Kidney (tissue), 22 donors: ENCODE measurements around the gene ARHGEF10L. TPM values are rescaled to one million over a fixed set of nuclear protein-coding genes. Genes with fewer than 3 reads are reported as not detected.
A peak's percentile ranks its signal among the peaks of the same experiment; 100 is the strongest.
"Not testable (repeated sequence)": the region's sequence is repeated elsewhere in the genome, so short reads cannot be mapped to it uniquely, and the experiment has no call there.

Experiments
- DNase-seq, 5 donors: peaks; one replicate each; pipeline ENCODE4 v3.0.0-alpha.2; 2013 to 2020
- FAIRE-seq: peaks from 2 replicates; lab custom pipeline; 2012; peaks lifted over from hg19 to GRCh38; lab: Jason Lieb, UNC
- H3K27ac ChIP-seq, 2 donors: one replicate each; pipeline ENCODE4 v1.7.0; 2013; ENCODE audit warnings: low read depth in 2 of 2, low read length in 2 of 2, inconsistent platforms in 1 of 2
- H3K27me3 ChIP-seq: one replicate; pipeline ENCODE4 v1.7.1; 2013; ENCODE audit warnings: low read length, inconsistent platforms; ENCODE audit not compliant: control insufficient read depth, insufficient read depth
- H3K36me3 ChIP-seq, 3 donors: one replicate each; pipeline versions ENCODE4 v1.7.0 to v1.7.1; 2013; ENCODE audit warnings: low read length in 3 of 3, control low read depth in 1 of 3, inconsistent platforms in 1 of 3; ENCODE audit not compliant: insufficient read depth in 3 of 3, control insufficient read depth in 2 of 3
- H3K4me1 ChIP-seq, 3 donors: one replicate each; pipeline versions ENCODE4 v1.7.0 to v1.7.1; 2013; ENCODE audit warnings: low read length in 3 of 3, inconsistent platforms in 1 of 3, low read depth in 1 of 3; ENCODE audit not compliant: control insufficient read depth in 2 of 3, insufficient read depth in 2 of 3
- H3K4me3 ChIP-seq, 3 donors: one replicate each; pipeline versions ENCODE4 v1.7.0 to v1.8.1; 2013; ENCODE audit warnings: low read length in 3 of 3, control low read depth in 1 of 3, inconsistent platforms in 1 of 3
- H3K9ac ChIP-seq, 3 donors: one replicate each; pipeline versions ENCODE4 v1.7.0 to v1.7.1; 2013; ENCODE audit warnings: low read length in 3 of 3, control low read depth in 1 of 3, inconsistent platforms in 1 of 3
- H3K9me3 ChIP-seq, 3 donors: one replicate each; pipeline versions ENCODE4 v1.7.0 to v1.7.1; 2013; ENCODE audit warnings: low read length in 3 of 3, control low read depth in 1 of 3, inconsistent platforms in 1 of 3; ENCODE audit not compliant: control insufficient read depth in 2 of 3, insufficient read depth in 1 of 3
- intact Hi-C: fragments of 100-400 bp; cut with DNase I; formaldehyde crosslinking; loops from one replicate; pipeline ENCODE4 v1.11.1; 2022
- long read RNA-seq, 10 donors: library from polyadenylated mRNA in 1 of 10; unstranded in 1 of 10; transcript quantifications; one replicate each; pipeline ENCODE4 v2.0.0 and lab custom pipeline, GENCODE V29; 2021 to 2026
- polyA plus RNA-seq: library from polyadenylated mRNA; stranded (reverse); fragments of 350-450 nt; fragmentation: Illumina TruSeq; extraction: RNeasy Lipid Tissue Mini Kit (QIAGEN cat#74804); gene quantifications from one replicate; pipeline ENCODE4 v1.2.3, GENCODE V29; 2014; ENCODE audit warnings: low read depth, low replicate concordance; ENCODE audit not compliant: insufficient read depth
- total RNA-seq: library from RNA; stranded (reverse); fragmentation: NEBNext Ultra II Directional; extraction: Animal tissue kit (Norgen Biotek cat#: 25700); gene quantifications from one replicate; pipeline ENCODE4 v1.2.1, GENCODE V29; 2021
- TF ChIP-seq, protein P1 (sequence below): IDR thresholded peaks from 3 replicates; pipeline ENCODE4 v1.5.1; 2012; ENCODE audit warnings: mild to moderate bottlenecking, moderate library complexity, borderline replicate concordance; ENCODE audit not compliant: insufficient read depth; ENCODE audit errors: extremely low read depth
- donor health status: control.
- donor health status: control.
- donor health status: control.
- donor health status: control.
- donor health status: control.
- donor health status: DM: yes; HTN: yes; CAD: no.
- donor health status: Normal renal cell carcinoma (clear cell type).

Gene ARHGEF10L, protein sequence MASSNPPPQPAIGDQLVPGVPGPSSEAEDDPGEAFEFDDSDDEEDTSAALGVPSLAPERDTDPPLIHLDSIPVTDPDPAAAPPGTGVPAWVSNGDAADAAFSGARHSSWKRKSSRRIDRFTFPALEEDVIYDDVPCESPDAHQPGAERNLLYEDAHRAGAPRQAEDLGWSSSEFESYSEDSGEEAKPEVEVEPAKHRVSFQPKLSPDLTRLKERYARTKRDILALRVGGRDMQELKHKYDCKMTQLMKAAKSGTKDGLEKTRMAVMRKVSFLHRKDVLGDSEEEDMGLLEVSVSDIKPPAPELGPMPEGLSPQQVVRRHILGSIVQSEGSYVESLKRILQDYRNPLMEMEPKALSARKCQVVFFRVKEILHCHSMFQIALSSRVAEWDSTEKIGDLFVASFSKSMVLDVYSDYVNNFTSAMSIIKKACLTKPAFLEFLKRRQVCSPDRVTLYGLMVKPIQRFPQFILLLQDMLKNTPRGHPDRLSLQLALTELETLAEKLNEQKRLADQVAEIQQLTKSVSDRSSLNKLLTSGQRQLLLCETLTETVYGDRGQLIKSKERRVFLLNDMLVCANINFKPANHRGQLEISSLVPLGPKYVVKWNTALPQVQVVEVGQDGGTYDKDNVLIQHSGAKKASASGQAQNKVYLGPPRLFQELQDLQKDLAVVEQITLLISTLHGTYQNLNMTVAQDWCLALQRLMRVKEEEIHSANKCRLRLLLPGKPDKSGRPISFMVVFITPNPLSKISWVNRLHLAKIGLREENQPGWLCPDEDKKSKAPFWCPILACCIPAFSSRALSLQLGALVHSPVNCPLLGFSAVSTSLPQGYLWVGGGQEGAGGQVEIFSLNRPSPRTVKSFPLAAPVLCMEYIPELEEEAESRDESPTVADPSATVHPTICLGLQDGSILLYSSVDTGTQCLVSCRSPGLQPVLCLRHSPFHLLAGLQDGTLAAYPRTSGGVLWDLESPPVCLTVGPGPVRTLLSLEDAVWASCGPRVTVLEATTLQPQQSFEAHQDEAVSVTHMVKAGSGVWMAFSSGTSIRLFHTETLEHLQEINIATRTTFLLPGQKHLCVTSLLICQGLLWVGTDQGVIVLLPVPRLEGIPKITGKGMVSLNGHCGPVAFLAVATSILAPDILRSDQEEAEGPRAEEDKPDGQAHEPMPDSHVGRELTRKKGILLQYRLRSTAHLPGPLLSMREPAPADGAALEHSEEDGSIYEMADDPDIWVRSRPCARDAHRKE (N-terminal part only)
- 91.9 TPM for total RNA-seq
- polyA plus RNA-seq: 40.8 TPM
- long read RNA-seq, donor 1: 0 reads
- long read RNA-seq, donor 2, partial matches to known transcripts: 18 of 21 reads
- long read RNA-seq, donor 2, other reads (novel, unspliced or antisense): 0 of 21 reads
- long read RNA-seq, donor 3, partial matches to known transcripts: 7 of 7 reads
- long read RNA-seq, donor 3, other reads (novel, unspliced or antisense): 0 of 7 reads
- long read RNA-seq, donor 4, partial matches to known transcripts: 0 of 1 reads
- long read RNA-seq, donor 4, other reads (novel, unspliced or antisense): 0 of 1 reads
- long read RNA-seq, donor 5: 0 reads
- long read RNA-seq, donor 6: 0 reads
- long read RNA-seq, donor 7, partial matches to known transcripts: 83 of 129 reads
- long read RNA-seq, donor 7, other reads (novel, unspliced or antisense): 44 of 129 reads
- long read RNA-seq, donor 8: 0 reads
- long read RNA-seq, donor 9: 0 reads
- long read RNA-seq, donor 10: 0 reads

DNA sequence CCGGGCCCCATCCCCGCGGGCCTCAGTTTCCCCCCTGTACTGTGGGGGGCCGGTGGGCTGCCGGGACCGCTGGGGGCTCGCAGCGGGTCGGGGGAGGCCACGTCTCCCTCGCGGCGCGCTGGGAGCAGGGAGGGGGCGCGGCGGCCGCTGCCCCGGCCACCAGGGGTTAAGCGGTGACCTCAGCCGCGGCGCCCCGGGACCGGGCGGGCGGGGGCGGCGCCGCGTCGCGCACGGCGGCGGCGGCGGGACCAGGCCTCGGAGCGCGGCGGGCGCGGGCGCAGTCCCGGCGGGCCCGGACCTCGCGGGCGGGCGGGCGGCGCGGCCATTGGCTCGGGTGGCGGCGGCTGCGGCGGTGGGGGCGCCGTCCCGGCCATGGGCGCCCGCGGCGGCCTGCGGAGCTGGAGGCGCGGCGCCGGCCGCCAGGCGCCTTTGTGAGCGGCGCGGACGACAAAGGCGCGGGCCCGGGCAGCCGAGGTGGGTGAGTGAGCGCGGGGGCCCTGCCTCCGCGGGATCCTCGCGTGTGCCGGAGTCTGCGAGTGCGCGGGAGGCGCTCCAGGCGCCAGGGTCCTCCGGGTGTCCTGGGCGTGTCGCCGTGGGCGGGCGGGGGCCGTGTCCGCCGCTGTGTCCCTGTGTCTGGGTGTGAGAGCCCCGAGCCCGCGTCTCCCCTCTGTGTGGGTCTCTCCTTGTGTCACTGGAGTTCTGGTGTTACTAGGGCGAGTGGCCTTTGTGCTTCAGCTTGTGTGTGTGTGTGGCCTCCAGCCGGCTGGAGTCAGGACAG, at the start of gene ARHGEF10L:
TSS of gene ARHGEF10L (plus strand) at position 222 of the 778 bp plus-strand sequence. CDS start 40,898 bp downstream, outside the sequence.
- TF ChIP-seq, protein P1, sequence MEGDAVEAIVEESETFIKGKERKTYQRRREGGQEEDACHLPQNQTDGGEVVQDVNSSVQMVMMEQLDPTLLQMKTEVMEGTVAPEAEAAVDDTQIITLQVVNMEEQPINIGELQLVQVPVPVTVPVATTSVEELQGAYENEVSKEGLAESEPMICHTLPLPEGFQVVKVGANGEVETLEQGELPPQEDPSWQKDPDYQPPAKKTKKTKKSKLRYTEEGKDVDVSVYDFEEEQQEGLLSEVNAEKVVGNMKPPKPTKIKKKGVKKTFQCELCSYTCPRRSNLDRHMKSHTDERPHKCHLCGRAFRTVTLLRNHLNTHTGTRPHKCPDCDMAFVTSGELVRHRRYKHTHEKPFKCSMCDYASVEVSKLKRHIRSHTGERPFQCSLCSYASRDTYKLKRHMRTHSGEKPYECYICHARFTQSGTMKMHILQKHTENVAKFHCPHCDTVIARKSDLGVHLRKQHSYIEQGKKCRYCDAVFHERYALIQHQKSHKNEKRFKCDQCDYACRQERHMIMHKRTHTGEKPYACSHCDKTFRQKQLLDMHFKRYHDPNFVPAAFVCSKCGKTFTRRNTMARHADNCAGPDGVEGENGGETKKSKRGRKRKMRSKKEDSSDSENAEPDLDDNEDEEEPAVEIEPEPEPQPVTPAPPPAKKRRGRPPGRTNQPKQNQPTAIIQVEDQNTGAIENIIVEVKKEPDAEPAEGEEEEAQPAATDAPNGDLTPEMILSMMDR: no peak
- DNase-seq (peak in 2 of 5 donors; percentile 58 to 77), FAIRE-seq (no peak)
- Histone ChIP-seq H3K36me3 (no peaks in the 10 kb centered on the region), H3K9ac (peak within 1 kb of the TSS; percentile 62 to 97 (median 84)), H3K4me3 (peak within 1 kb of the TSS; percentile 74 to 80 (median 78)), H3K27me3 (no peaks in the 10 kb centered on the region), H3K4me1 (peaks cover 0 to 18% (median 10%) of the 10 kb centered on the region in 3 donors), H3K27ac (peak within 1 kb of the TSS; percentile 82 to 92), H3K9me3 (no peaks in the 10 kb centered on the region)
- intact Hi-C loops: no loop called here

DNA sequence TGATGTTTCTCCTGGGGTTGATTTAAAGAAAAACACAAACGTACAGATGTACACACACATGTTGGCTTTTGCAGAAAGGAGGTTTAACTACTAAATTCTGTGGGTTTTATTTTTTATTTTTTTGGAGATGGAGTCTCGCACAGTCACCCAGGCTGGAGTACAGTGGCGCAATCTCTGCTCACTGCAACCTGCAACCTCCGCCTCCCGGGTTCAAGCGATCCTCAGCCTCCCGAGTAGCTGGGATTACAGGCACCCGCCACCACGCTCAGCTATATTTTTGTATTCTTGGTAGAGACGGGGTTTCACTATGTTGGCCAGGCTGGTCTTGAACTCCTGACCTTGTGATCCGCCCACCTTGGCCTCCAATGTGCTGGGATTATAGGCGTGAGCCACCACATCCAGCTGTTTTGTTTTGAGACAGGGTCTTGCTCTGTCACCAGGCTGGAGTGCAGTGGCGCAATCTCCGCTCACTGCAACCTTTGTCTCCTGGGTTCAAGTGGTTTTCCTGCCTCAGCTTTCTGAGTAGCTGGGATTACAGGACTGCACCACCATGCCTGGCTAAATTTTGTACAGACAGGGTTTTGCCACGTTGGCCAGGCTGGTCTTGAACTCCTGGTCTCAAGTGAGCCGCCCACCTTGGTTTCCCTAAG, 49.6 kb upstream of the ARHGEF10L start:
- FAIRE-seq, H3K9ac ChIP-seq: not testable (repeated sequence)

DNA sequence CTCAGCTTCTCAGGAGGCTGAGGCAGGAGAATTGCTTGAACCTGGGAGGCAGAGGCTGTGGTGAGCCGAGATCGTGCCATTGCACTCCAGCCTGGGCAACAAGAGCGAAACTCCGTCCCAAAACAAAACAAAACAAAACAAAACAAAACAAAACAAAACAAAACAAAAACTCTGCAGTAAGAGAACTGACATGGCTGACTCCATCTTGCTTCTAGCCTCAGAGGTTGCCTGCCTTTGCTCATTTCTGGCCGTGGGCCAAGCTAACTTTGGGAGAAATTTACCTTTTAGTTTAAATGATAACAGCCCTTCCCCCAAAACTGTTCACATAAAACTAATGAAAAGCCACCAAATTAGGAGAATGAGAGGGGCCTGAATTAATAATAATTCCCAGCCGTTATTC, 48.8 kb upstream of the ARHGEF10L start:
- DNase-seq, H3K27ac ChIP-seq, intact Hi-C loops, FAIRE-seq, H3K9me3 ChIP-seq, H3K9ac ChIP-seq, H3K4me1 ChIP-seq, H3K27me3 ChIP-seq, H3K4me3 ChIP-seq, H3K36me3 ChIP-seq: not testable (repeated sequence)

More for the DNA sequence above, 49.6 kb upstream of the ARHGEF10L start:
- H3K27ac ChIP-seq, intact Hi-C loops, H3K4me3 ChIP-seq, H3K36me3 ChIP-seq, H3K4me1 ChIP-seq, H3K9me3 ChIP-seq, H3K27me3 ChIP-seq, DNase-seq: not testable (repeated sequence)
